Measurements from ENCODE around the gene EPB41L1.

EPB41L1 gene

DNA sequence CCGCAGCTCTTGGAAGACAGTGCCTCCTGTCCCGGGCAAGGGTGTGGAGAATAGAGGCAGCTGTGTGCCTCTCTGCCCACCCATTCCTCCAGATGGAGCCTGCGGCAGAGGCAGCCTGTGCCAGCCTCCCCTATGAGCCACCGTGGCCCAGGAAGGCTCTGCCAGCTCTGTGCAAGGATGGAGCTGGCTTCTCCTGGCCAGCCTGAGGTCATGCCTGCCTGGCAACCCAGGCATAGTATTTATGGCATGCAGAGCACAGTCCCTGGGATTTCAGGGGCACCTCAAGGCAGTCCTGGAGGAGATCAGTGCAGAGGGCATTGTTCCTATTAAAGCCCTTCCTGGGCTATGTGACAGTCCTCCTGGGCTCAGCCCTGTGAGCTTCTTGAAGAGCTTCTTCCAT lies 1.5 kb downstream of the EPB41L1 start:
- no peak for DNase-seq

GRCh38 chr20:36157610-36158009 lies 3.1 kb downstream of the EPB41L1 start:
- no peak for DNase-seq

DNA sequence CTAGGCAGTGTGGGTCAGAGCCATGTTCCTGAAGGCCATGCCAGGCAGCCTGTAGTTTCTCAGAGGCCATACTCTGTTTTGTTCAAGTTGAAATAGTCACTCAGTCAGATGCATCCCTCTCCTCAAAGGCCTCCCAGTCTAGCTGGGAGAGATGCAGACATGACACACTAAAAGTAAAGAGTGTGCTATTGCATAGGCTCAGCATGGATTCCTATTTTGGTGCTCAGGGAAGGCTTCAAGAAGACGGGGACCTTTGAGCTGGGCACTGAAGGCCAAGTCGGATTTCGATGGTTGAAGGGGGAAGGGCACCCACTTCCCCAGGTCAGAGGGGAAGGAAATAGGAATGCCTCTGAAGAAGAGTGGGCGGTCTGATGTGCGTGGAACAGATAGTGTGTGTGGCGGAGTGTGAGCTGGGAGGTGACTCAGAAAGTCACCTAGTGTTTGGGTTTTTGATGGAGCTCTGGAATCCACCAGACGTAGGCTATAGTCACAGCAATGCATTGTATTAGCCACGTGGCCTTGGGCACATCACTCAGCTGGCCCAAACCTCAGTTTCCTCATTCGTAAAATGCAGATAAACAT lies 3.7 kb downstream of the EPB41L1 start:
- no peak for DNase-seq

- no peak for DNase-seq
These were observed 5.3 kb downstream of the EPB41L1 start for GRCh38 chr20:36159833-36160232.

DNA sequence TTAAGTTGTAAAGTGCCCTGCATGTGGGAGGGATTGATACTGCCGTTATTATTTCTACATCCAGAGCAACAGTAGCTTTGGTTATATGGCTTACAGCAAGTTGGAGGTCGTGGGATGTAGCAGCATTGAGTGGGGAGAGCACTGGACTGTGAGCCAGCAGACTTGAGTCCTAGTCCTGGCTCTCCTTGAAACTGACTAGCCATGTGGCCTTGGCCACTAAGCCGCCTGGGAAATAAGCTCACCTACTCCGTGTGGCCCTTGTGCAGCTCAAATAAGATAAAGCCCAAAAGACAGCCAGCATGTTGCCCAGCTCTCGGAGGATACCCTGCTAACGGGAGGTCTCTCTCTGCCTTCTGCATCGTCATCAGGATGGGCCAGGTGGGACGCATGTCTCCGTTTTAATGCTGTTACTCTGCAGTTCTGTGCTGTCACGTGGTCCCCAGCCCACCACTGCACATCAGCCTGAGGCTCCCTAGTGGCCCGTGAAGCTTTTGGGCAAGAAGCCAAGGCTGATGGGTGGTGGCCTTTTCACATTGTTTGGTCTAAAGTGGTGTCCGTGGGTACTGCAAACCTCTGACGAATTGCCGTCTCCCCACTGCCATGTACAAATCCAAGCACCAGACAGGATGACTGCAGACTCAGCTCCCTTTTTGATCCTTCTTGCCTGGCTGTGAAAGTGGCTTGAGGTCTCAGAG lies 7.9 kb downstream of the EPB41L1 start:
- DNase-seq, result no peak

DNA sequence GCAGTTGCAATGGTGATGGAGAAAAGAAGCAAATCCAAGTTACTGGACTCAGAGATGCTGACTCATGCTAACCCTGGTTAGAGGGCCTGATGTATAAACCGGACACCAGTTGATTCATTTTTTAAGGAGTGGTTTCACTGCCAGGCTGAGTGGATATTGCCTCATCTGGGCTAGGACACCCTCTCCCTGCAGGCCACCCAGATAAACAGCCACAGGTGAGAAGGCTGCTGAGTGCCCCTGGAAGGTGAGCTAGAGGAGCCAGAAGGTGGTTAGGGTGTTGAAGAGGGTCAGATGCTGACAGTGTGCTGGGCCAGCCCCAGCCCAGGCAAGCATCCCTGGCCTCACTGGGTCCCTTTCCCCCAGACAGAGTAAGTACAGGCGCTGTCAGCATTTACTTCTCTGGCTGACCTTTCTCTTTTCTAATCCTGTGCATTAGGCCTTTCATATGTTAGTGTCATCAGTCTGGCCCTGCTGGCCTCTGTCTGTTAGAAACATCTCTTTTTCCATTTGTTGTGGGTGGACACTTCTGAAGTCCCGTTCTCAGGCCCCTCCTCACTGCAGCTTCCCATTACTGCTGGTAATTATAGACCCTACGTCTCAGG lies 13.5 kb downstream of the EPB41L1 start:
- no peak for DNase-seq

DNA sequence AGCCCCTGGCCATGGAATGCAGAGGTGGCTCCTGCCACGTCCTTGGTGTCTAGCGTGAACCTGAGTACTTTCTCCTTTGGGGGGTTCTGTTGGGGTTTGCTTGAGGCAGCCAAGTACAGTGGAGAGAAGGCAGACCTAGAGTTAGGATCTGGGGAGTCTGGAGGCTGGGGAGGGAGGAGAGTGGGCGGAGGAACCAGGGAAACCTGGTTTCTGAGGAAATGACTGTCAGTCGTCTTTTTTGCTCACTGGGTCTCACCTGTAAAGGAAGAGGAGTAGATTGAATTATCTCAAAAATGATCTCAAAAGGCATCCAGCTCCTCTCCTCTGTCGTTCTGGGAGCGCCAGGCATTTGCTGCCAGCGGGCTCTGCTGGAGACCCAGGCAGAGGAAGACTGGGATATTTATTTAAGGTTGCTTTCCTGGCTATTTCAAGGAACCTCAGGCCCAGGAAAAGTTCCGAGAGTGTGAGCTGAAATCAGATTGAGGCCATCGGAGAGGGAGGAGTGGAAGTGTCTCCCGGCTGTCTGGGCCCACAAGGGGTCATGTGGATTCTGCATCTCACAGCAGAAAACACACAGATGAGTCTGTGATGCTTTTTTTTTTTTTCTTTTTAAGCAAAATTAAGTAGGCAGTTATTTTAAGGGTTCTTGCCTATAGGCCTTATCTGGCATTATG lies 16.1 kb downstream of the EPB41L1 start:
- no peak for DNase-seq

GRCh38 chr20:36173451-36173933 lies 19.0 kb downstream of the EPB41L1 start:
- DNase-seq, result no peak

GRCh38 chr20:36175016-36175415 lies 20.5 kb downstream of the EPB41L1 start:
- DNase-seq, result no peak

DNA sequence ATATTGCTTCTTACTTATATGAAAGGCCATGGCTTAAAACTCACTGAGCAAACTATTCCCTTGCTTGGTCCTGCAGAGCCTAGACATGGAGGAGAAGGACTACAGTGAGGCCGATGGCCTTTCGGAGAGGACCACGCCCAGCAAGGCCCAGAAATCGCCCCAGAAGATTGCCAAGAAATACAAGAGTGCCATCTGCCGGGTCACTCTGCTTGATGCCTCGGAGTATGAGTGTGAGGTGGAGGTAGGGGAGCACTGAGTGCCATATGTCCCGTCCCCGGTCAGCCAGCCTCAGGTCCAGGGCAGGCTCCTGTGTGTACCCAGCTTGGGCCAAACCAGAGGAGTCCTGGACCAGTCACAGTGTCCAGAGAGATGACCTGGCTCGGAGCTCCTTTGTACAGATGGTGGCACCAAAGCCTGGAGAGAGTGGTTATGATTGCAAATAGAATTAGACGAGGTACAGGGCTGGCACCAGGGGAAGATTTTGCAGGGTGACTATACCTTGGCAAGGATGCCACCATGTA lies 21.0 kb downstream of the EPB41L1 start:
- DNase-seq, result no peak

DNA sequence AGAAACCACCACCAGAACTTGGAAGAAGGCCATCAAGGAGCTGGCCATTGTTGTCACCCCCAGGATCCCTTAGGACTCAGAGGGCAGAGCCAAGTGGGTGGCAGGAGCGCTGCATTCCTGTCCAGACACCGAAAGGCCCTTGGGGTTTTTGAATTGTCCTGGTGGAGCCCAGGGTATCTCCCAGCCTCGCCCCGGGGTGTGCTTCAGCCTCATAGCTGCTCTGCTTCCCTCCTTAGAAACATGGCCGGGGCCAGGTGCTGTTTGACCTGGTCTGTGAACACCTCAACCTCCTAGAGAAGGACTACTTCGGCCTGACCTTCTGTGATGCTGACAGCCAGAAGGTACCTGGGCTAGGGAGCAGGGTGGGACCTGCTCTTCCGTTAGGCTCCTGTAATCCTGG lies 23.2 kb downstream of the EPB41L1 start:
- DNase-seq, result no peak

DNA sequence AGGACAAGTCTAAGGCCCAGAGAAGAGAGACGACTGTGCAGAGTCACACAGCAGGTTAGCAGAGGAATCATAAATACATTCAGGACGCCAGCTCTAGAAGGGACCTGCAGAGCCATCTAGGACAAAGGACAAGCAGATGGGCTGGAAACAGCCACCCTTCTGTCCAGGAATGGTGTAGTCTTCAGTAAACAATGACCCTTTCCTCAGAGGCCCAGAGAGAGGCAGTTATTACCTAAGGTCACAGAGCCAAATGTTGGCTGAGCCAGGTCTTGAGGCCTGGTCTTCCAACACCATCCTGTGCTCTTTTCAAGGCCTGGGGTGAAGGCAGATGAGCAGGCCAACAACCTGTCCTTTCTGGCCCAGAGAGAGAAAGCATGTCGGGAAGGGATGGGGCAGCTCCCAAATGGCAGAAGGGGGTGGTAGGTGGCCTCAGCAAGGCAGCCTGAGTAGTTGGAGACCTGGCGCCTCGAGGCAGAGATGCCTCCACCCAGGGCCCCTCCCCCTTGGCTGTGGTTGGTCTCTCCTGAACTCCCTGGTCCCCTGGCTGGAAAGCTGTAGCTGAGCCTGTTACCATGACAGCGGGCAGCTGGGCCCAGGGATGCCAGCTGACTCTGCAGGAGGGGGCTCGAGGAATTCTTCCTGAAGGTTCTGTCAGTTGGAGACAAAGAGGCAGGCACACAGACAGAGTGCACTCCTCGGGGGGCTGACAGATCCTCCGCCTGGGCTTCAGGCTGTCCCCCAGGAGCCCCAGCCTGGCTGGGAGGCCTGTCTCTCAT lies 24.8 kb downstream of the EPB41L1 start:
- no peak for DNase-seq

GRCh38 chr20:36180323-36180722 lies 25.8 kb downstream of the EPB41L1 start:
- DNase-seq, result no peak

- no peak for DNase-seq
These were observed 27.5 kb downstream of the EPB41L1 start for GRCh38 chr20:36181934-36182603.

- no peak for DNase-seq
These were observed 28.1 kb downstream of the EPB41L1 start for GRCh38 chr20:36182604-36183154.

DNA sequence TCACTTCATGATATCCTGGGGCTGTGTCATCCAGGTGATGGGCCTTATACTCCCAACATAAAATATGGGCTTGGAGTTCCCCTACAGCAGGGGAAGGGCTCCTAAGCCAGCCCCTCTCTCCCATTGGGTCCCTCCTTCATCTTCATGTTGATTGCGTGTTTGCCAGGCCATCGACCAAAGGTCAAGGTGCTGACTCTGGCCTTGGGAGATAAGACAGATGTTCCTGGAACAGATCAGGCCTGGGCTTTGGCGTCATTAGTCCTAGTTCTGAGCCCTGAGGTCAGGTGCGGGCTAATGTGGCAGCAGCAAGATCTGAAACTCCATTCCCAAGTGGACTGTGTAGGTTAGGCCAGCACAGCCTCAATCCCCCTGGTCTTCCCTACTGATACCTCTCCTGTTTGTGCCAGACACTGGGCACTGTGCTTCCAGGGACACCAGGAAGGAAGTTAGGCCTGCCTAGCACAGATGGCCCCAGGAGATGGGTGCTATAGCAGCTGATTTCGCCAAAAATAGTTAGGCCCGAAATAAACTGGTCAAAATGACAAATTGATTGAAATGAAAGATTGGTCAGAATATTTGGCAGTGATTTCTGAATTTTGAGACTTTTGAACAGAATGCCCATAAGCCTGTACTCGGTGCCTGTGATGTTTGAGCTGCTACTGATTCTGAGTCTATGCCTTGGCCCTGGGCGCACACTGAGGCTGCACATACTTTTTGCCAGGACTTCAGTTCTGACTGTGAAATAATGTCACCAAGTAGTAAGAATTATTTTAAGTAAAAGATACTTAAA lies 28.8 kb downstream of the EPB41L1 start:
- DNase-seq, result no peak

- no peak for DNase-seq
These were observed 30.6 kb downstream of the EPB41L1 start for GRCh38 chr20:36184816-36185776.

- no peak for DNase-seq
These were observed 39.6 kb downstream of the EPB41L1 start for GRCh38 chr20:36193977-36194712.

DNA sequence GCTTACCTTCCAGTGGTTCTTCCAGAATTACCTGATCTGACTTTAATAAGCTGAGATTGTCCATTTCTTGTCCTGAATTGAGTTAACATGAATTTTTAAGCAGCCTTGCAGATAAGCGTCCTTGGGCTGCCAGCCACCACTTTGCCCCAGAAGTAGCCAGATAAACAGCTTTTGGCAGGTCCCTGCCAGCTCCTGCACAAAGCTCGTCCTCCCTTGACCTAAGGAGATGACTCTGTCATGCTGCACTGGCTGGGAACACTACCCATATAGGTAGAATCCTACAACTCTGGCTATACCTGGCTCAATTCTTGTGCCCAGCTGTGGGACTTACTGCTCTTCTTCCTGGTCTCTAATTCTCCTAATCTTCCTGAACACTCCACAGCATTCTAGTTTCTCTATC lies 42.1 kb downstream of the EPB41L1 start:
- no peak for DNase-seq
